Transverse colon (tissue), 4 donors: Measurements from ENCODE around the gene SRSF4.

Source experiments
- CTCF ChIP-seq, 5 experiments: fragments of 200-600 bp in 3 of 5; fragments of 450-650 bp in 2 of 5; sonication (generic) in 3 of 5; IDR thresholded peaks; 1 replicate in 2 of 5; 2 replicates in 3 of 5; pipeline ENCODE4 v1.5.1; 2016 to 2017; ENCODE audit warnings: antibody characterized with exemption in 5 of 5, inconsistent platforms in 3 of 5, mild to moderate bottlenecking in 2 of 5, moderate library complexity in 1 of 5
- POLR2A ChIP-seq: fragments of 450-650 bp; IDR thresholded peaks from one replicate; pipeline ENCODE4 v1.6.1; 2016; ENCODE audit warnings: antibody characterized with exemption, mild to moderate bottlenecking, moderate library complexity
- POLR2AphosphoS5 ChIP-seq, 3 donors: sonication (generic); formaldehyde crosslinking; IDR thresholded peaks; one replicate each; pipeline ENCODE4 v1.6.1; 2016; ENCODE audit warnings: antibody characterized with exemption in 3 of 3

- TF ChIP-seq CTCF (IDR thresholded peaks at IDR 0.05): no peak
- TF ChIP-seq POLR2A: no peak
- TF ChIP-seq POLR2AphosphoS5 (IDR thresholded peaks at IDR 0.05): peak in 1 of 3 donors; percentile 31
Observed at GRCh38 chr1:29145739-29146437, 35.8 kb downstream of the SRSF4 start.
